ENCODE results near the gene RNFT1.
A peak's percentile ranks its signal among the peaks of the same experiment; 100 is the strongest.
"Not testable (repeated sequence)": the region's sequence is repeated elsewhere in the genome, so short reads cannot be mapped to it uniquely, and the experiment has no call there.

Gene RNFT1, protein sequence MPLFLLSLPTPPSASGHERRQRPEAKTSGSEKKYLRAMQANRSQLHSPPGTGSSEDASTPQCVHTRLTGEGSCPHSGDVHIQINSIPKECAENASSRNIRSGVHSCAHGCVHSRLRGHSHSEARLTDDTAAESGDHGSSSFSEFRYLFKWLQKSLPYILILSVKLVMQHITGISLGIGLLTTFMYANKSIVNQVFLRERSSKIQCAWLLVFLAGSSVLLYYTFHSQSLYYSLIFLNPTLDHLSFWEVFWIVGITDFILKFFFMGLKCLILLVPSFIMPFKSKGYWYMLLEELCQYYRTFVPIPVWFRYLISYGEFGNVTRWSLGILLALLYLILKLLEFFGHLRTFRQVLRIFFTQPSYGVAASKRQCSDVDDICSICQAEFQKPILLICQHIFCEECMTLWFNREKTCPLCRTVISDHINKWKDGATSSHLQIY

GRCh38 chr17:59964482-59965328 is at the start of gene RNFT1:
TSS of gene RNFT1 (minus strand) at chr17:59964740. CDS start at chr17:59964663, 77 bp downstream.
- DNase-seq (ENCODE audit: extremely low read depth in 1 of 2, low read depth in 1 of 2): peak in 1 of 2 donors; percentile 90

DNA sequence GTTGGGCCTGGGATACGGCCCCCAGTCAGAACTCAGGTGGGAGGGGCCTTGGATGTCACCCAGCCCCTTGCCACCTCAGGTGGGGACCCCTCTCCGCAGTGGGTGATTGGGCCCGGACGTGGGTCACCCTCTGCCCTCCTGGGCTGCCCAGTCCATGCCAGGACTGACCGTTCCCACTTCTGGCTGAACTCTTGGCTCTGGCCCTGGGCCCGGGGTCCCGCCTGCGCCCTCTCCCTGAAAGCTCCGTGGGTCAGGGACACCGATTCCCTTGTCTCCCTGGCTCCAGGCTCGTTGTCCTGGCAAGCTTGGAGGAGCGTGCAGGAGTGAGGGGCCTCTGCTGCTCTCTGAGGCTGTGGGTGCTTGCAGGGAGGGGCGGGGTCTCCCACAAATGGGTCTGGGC is 44.8 kb upstream of the RNFT1 start:
- not testable (repeated sequence) for DNase-seq (ENCODE audit: extremely low read depth in 1 of 2, low read depth in 1 of 2)

DNA sequence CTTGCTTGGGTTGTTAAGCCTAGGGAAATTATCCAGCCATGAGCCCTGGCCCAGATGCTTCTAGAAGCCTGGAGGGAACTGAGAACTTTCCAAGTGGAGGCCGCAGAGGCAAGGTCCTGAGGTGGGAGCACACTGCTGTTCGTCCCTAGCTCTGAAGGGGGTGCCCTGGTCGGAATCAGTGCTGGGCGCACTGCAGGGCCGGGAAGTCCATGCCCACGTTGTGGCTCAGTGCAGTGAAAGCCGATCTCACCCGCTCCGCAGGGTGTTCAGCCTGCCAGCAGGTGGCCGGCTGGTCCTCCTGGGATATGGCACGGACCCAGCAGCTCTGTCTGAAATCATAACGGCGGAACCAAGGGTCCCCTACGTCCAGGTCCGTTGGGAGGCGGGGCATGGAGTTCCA is 43.8 kb upstream of the RNFT1 start:
- DNase-seq (ENCODE audit: extremely low read depth in 1 of 2, low read depth in 1 of 2): not testable (repeated sequence)

DNA sequence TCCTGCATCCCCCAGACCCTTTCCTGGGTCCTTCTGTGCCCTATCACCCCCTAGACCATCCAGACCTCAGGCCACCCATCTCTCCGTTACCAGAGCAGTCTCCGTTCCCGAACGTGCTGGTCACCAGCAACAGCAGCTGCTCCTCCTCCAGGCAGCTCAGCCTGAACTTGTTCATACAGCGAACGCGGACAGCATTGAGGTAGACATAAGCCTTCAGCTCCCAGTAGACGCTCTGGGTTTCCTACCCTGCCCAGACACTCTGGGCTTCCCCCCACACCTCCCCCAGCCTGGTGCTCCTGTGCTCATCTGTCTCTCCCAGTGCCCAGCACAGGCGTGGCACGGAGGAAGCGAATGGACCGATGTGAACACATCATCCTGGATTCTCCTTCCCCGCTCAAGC is 41.6 kb upstream of the RNFT1 start:
- no peak for DNase-seq (ENCODE audit: extremely low read depth in 1 of 2, low read depth in 1 of 2)

GRCh38 chr17:60004561-60004960 is 40.0 kb upstream of the RNFT1 start:
- not testable (repeated sequence) for DNase-seq (ENCODE audit: extremely low read depth in 1 of 2, low read depth in 1 of 2)

DNA sequence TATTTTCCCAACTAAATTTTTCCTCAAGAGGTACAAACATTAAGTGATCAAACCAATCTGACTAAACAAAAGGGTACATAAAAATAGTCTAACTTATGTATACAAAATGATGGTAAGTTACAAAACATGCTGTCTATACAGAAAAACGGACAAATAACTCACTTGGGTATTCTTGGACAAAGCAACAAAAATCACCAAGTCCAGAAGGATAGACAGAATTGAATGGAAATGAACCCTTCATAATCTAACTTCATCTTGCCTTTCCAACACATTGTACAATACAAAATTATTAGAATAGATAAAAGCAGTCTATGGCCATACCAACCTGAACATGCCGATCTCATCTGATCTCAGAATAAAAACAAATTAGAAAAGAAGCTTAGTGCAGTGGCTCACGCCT is 37.9 kb upstream of the RNFT1 start:
- not testable (repeated sequence) for DNase-seq (ENCODE audit: extremely low read depth in 1 of 2, low read depth in 1 of 2)

GRCh38 chr17:59996608-59997007 is 32.1 kb upstream of the RNFT1 start:
- not testable (repeated sequence) for DNase-seq (ENCODE audit: extremely low read depth in 1 of 2, low read depth in 1 of 2)

DNA sequence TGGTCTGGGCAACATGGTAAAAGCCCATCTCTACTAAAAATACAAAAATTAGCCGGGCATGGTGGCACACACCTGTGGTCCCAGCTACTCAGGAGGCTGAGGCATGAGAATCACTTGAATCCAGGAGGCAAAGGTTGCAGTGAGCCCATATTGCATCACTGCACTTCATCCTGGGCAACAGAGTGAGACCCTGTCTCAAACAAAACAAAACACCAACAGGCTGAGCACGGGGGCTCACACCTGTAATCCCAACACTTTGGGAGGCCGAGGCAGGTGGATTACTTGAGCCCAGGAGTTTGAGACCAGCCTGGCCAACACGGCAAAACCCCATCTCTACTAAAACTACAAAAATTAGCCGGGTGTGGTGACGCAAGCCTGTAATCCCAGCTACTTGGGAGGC is 10.6 kb upstream of the RNFT1 start:
- not testable (repeated sequence) for DNase-seq (ENCODE audit: extremely low read depth in 1 of 2, low read depth in 1 of 2)

DNA sequence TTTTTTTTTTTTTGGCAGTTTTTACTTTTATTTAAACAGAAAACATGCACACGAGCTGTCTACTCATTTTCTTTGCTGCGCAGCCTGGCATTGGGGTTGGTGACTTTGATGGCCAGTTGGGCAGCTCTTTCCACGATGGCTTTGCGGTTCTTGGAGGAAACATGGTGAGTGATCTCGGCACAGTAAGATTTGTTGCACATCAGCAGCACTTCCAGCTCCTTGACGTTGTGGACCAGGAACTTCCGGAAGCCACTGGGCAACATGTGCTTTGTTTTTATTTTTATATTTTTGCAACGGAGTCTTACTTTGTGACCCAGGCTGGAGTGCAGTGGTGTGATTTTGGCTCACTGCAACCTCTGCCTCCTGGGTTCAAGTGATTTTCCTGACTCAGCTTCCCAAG is 8.9 kb upstream of the RNFT1 start:
- DNase-seq (ENCODE audit: extremely low read depth in 1 of 2, low read depth in 1 of 2): not testable (repeated sequence)

DNA sequence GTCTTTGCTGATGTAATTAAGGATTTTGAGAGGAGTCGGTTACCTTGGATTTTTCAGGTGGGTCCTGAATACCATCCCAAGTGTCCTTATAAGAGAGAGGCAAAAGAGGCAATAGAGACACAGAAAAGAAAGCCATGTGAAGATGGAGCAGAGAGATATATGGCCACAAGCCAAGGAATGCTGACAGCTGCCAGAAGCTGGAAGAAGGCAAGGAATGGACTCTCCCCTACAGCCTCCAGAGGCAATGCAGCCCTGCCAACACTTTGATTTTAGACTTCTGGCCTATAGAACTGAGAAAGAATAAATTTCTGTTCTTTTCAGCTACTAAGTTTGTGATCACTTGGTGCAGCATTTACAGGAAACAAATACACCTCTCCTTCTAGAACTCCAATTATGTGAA is 8.2 kb upstream of the RNFT1 start:
- DNase-seq (ENCODE audit: extremely low read depth in 1 of 2, low read depth in 1 of 2): no peak

DNA sequence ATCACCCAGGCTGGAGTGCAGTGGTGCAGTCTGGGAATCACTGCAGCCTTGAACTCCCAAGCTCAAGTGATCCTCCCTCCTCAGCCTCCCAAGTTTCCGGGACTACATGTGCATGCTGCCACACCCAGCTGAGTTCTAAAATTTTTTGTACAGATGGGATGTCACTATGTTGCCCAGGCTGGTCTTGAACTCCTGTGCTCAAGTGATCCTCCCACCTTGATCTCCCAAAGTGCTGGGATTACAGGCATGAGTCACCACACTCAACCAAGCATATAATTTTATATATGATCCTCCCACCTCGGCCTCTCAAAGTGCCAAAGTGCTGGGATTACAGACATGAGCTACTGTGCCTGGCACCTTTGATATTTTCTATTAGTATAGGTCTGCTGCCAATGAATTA is 7.2 kb upstream of the RNFT1 start:
- DNase-seq (ENCODE audit: extremely low read depth in 1 of 2, low read depth in 1 of 2): not testable (repeated sequence)

GRCh38 chr17:59963738-59964481 is 630 bp downstream of the RNFT1 start:
- peak in 1 of 2 donors; percentile 19 for DNase-seq (ENCODE audit: extremely low read depth in 1 of 2, low read depth in 1 of 2)

DNA sequence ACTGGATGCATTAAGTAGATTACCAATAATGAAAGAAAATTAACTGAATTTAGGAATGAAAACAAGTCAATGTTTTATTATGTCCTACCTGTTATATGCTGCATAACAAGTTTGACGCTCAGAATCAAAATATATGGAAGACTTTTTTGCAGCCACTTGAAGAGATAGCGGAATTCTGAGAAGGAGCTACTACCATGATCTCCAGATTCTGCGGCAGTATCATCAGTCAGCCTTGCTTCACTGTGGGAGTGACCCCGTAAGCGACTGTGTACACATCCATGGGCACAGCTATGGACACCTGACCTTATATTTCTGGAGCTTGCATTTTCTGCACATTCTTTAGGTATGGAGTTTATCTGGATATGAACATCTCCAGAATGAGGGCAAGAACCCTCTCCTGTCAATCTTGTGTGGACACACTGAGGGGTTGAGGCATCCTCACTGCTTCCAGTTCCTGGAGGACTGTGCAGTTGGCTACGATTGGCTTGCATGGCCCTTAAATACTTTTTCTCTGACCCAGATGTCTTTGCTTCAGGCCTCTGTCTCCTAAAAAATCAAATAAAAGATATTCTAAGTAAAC is 1.7 kb downstream of the RNFT1 start:
- no peak for DNase-seq (ENCODE audit: extremely low read depth in 1 of 2, low read depth in 1 of 2)

GRCh38 chr17:59959574-59959973 is 5.0 kb downstream of the RNFT1 start:
- not testable (repeated sequence) for DNase-seq (ENCODE audit: extremely low read depth in 1 of 2, low read depth in 1 of 2)

DNA sequence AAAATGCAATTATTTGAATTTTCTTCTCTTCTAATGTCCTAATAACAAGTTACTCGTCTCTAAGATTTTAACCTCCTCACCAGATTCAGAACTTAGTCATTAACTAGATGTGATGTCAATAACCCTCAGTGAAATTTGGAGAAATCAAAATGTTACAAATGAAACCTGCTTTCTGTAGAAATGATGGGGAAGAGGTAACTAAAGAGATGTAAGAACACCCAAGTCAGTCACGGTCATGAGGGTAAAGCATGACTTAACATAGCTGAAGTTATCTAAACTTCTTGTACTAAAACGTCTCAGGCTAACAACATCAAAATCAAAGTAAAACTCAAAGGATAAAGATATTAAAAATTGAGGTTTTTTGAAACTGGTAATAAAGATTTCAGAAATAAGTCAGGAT is 9.7 kb downstream of the RNFT1 start:
- DNase-seq (ENCODE audit: extremely low read depth in 1 of 2, low read depth in 1 of 2): no peak

DNA sequence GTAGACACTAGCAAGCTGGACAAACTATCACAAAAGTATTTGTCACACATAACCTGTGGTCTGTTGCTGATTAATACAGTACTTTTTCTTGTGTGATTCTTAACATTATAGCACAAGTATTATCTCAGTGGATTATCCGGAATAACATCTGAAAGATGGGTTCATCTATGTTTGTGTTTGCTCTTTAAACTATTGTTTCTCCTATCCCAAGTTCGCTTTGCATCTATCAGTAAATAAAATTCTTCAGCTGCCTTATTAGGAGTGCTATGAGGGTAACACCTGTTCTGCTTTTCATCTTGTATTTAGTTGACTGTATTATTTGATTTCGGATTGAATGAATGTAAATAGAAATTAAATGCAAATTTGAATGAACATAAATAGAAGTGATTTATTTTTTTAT is 14.5 kb downstream of the RNFT1 start:
- no peak for DNase-seq (ENCODE audit: extremely low read depth in 1 of 2, low read depth in 1 of 2)

- DNase-seq (ENCODE audit: extremely low read depth in 1 of 2, low read depth in 1 of 2): not testable (repeated sequence)
Measured at GRCh38 chr17:59947310-59947709, 17.2 kb downstream of the RNFT1 start.

- not testable (repeated sequence) for DNase-seq (ENCODE audit: extremely low read depth in 1 of 2, low read depth in 1 of 2)
Measured at GRCh38 chr17:59946433-59946832, 18.1 kb downstream of the RNFT1 start.

- no peak for DNase-seq (ENCODE audit: extremely low read depth in 1 of 2, low read depth in 1 of 2)
Measured at GRCh38 chr17:59941131-59941530, 23.4 kb downstream of the RNFT1 start.

DNA sequence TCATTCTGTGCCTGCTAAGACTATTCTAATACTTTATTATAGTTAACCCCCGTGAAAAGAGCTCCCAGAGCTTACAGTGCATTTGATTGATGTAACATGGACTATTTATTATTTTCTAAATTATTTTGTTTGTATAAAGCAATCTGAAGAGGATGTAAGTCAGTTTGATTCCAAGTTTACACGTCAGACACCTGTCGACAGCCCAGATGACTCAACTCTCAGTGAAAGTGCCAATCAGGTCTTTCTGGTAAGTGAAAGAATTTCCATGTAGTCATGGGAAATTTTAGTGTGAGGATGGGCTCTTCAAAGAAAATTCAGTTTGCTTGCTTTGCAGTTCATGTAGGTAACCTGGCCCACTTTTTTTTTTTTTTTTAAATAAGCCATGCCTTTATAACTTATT is 23.8 kb downstream of the RNFT1 start:
- DNase-seq (ENCODE audit: extremely low read depth in 1 of 2, low read depth in 1 of 2): not testable (repeated sequence)

DNA sequence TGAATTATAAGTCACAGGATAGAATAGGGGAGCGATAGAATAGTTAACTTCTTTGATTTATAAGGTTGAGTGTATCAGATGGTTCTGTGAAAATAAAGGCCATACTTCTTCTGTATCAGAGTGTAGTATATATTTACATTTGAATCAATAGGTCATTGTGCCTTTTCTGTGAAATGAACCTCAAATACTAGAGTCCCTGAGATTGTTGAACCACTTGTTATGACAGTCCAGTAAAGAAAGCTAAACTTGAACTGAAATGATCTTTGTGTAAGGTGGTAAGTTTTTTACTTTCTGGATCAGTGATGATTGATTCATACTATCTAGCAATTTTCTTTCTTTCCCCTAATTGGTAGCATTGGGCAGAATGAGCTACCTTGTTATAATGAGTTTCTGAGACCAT is 31.2 kb downstream of the RNFT1 start:
- not testable (repeated sequence) for DNase-seq (ENCODE audit: extremely low read depth in 1 of 2, low read depth in 1 of 2)
